Neural progenitor cell (in vitro differentiated cells): ENCODE results near the gene TBC1D3I. TPM values are rescaled to one million over a fixed set of nuclear protein-coding genes. Genes with fewer than 3 reads are reported as not detected.
"Not testable (repeated sequence)": the region's sequence is repeated elsewhere in the genome, so short reads cannot be mapped to it uniquely, and the experiment has no call there.

Source experiments
- DNase-seq: peaks from one replicate; pipeline ENCODE4 v3.0.0-alpha.2; 2016; ENCODE audit warnings: low spot score
- H2AFZ ChIP-seq: fragments of 200-600 bp; sonication (generic); replicated peaks from 2 replicates; pipeline ENCODE4 v1.6.1; 2016; ENCODE audit warnings: antibody characterized with exemption
- H3F3A ChIP-seq: fragments of 200-600 bp; sonication (generic); 2 replicates; pipeline ENCODE4 v1.6.1; 2016; ENCODE audit warnings: antibody characterized with exemption, low read depth
- H3K27ac ChIP-seq: fragments of 200-600 bp; sonication (generic); 2 replicates; pipeline ENCODE4 v1.5.1; 2016; ENCODE audit warnings: mild to moderate bottlenecking
- H3K27me3 ChIP-seq: fragments of 200-600 bp; sonication (generic); 2 replicates; pipeline ENCODE4 v1.6.1; 2016; ENCODE audit warnings: mild to moderate bottlenecking, moderate library complexity
- H3K36me3 ChIP-seq: fragments of 200-600 bp; sonication (generic); 2 replicates; pipeline ENCODE4 v1.5.1; 2016
- H3K4me1 ChIP-seq: fragments of 200-600 bp; sonication (generic); 2 replicates; pipeline ENCODE4 v1.6.1; 2016; ENCODE audit warnings: mixed run types
- H3K4me2 ChIP-seq: fragments of 200-600 bp; sonication (generic); 2 replicates; pipeline ENCODE4 v1.6.1; 2016
- H3K4me3 ChIP-seq: fragments of 200-600 bp; sonication (generic); 2 replicates; pipeline ENCODE4 v1.5.1; 2016
- H3K79me2 ChIP-seq: fragments of 200-600 bp; sonication (generic); 2 replicates; pipeline ENCODE4 v1.6.1; 2016; ENCODE audit warnings: low read depth
- H3K9ac ChIP-seq: fragments of 200-600 bp; sonication (generic); 2 replicates; pipeline ENCODE4 v1.6.1; 2016
- H3K9me3 ChIP-seq: fragments of 200-600 bp; sonication (generic); 2 replicates; pipeline ENCODE4 v1.5.1; 2016; ENCODE audit warnings: low read depth
- H4K20me1 ChIP-seq: fragments of 200-600 bp; sonication (generic); 2 replicates; pipeline ENCODE4 v1.6.1; 2016; ENCODE audit warnings: low read depth
- H3K27ac Mint-ChIP-seq: 3 replicates; pipeline ENCODE4 v1.8.0; 2021; ENCODE audit warnings: mixed read lengths
- H3K27me3 Mint-ChIP-seq: 2 replicates; pipeline ENCODE4 v1.8.0; 2022; ENCODE audit warnings: low read depth, mild to moderate bottlenecking, inconsistent platforms, moderate library complexity, mixed read lengths; ENCODE audit not compliant: insufficient read depth
- H3K36me3 Mint-ChIP-seq: 3 replicates; pipeline ENCODE4 v1.8.0; 2021; ENCODE audit warnings: mixed read lengths
- H3K4me1 Mint-ChIP-seq: 3 replicates; pipeline ENCODE4 v1.8.0; 2021; ENCODE audit warnings: mixed read lengths
- H3K4me3 Mint-ChIP-seq: 3 replicates; pipeline ENCODE4 v1.8.0; 2021; ENCODE audit warnings: mild to moderate bottlenecking, moderate library complexity, mixed read lengths
- H3K9me3 Mint-ChIP-seq: 3 replicates; pipeline ENCODE4 v1.8.0; 2020; ENCODE audit warnings: mixed read lengths
- total RNA-seq: library from RNA; depleted of rRNA; stranded (reverse); fragments of >200 nt; gene quantifications from 2 replicates; pipeline ENCODE4 v1.2.3, GENCODE V29; 2015; ENCODE audit warnings: low replicate concordance

TBC1D3I gene
- total RNA-seq: 0.22 TPM in 1 of 2 replicates, not detected in the other

DNA sequence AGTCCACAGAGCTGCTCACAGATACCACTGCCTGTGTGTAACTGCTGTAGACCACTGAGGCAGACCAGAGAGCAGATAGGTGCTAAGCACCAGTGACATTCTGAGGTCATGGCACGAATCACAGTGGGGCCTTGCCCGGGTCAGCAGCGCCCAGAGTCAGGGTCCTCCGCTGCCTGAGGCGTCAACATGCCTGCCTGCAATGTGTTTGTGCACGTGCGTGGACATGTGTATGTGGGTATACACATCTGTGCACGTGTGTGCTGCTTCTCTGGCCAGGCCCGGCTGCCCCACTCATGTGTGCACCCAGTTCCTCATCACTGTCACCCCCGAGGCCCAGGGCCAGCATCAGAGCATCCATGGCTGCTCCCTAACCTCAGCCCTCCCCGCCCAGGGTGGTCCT lies at the start of gene TBC1D3I:
Gene TBC1D3I (minus strand): TSS at position 101 of the 400 bp plus-strand sequence. CDS start 1,585 bp downstream, outside the sequence.
- H3K9ac ChIP-seq, H3K4me1 Mint-ChIP-seq, H3K36me3 ChIP-seq, H3K27ac ChIP-seq, H3K4me3 ChIP-seq, DNase-seq, H3K9me3 Mint-ChIP-seq, H3F3A ChIP-seq, H3K4me1 ChIP-seq, H3K27ac Mint-ChIP-seq, H3K9me3 ChIP-seq, H4K20me1 ChIP-seq, H3K4me3 Mint-ChIP-seq, H3K27me3 ChIP-seq, H3K36me3 Mint-ChIP-seq, H3K79me2 ChIP-seq, H2AFZ ChIP-seq, H3K27me3 Mint-ChIP-seq, H3K4me2 ChIP-seq: not testable (repeated sequence)

DNA sequence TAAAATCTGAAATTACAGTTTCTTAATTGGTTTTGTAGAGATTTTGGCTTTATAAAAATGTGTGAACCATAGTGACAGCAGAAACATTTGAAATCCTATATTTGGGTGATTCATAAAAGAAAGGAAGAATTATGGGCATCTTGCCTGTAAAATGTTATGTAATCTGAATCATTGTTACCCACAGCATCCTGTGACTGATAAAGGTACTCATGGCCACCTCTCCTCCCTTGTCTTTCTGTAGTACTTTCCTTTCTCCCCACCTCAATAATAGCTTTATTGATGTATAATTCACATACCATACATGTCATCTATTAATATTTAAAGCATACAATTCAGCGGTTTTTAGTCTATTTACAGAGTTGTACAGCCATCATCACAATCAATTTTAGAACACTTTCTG lies 30.8 kb upstream of the TBC1D3I start:
- H3K27ac ChIP-seq, H3K27ac Mint-ChIP-seq, H3K9ac ChIP-seq, H3K4me1 ChIP-seq, H3K9me3 ChIP-seq, H4K20me1 ChIP-seq, H3K27me3 ChIP-seq, H3K79me2 ChIP-seq, H3K4me3 Mint-ChIP-seq, H3K4me1 Mint-ChIP-seq, H3K36me3 ChIP-seq, H2AFZ ChIP-seq, H3K27me3 Mint-ChIP-seq, DNase-seq, H3K9me3 Mint-ChIP-seq, H3K36me3 Mint-ChIP-seq, H3K4me2 ChIP-seq, H3K4me3 ChIP-seq, H3F3A ChIP-seq: not testable (repeated sequence)

DNA sequence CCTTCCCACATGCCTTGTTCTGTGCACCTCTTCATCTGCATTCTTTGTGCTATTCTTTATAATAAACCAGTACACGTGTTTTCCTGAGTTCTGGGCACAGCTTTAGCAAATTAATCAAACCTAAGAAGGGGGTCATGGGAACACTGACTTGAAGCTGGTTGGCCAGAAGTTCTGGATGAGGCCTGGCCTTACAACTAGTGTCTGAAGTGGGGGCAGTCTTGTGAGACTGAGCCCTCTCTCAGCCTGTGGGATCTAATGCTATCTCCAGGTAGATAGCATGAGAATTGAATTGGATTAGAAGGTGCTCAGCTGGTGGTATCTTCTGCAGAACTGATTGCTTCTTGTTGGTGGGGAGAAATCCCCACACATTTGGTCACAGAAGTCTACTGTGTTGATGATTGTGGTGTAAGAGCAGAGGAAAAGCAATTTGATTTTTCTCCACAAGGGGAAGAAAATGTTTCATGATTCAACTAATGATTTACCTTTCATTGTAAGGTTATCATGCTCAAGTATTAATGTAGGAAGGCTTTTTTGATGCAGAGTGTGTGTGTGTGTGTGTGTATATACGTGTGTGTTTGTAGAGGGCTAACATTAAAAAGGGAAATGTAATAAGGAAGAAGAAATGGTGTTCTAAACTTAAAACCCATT lies 25.7 kb upstream of the TBC1D3I start:
- H3K4me1 ChIP-seq, H3K27me3 ChIP-seq, H3K4me1 Mint-ChIP-seq, H3K27ac Mint-ChIP-seq, H3K9me3 ChIP-seq, H3K36me3 Mint-ChIP-seq, H3K9ac ChIP-seq, H3K9me3 Mint-ChIP-seq, H3K79me2 ChIP-seq, H3F3A ChIP-seq, H3K27me3 Mint-ChIP-seq, H3K4me3 ChIP-seq, H3K36me3 ChIP-seq, H2AFZ ChIP-seq, H4K20me1 ChIP-seq, H3K4me3 Mint-ChIP-seq, H3K4me2 ChIP-seq, DNase-seq, H3K27ac ChIP-seq: not testable (repeated sequence)

DNA sequence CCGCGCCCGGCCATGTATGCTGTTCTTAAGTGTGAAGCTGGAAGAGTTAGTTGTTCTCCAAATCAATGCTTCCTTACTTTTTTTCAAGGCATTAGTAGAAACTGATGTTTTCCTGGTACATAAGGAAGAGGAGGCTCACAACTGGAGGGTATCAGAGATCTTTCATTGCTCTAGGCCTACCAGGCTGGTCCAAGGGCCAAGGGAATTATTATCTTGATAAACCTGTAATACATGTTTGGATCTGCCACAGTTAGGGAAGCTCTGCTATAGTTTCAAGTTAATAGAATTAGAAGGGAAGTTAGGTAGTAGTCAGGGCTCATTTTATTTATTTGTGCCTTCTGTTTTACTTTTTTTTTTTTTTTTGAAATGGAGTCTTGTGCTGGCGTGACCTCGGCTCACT lies 19.8 kb upstream of the TBC1D3I start:
- H3K36me3 Mint-ChIP-seq, H3F3A ChIP-seq, H3K9me3 ChIP-seq, H3K4me3 ChIP-seq, H3K9me3 Mint-ChIP-seq, H4K20me1 ChIP-seq, H3K79me2 ChIP-seq, H3K4me3 Mint-ChIP-seq, H2AFZ ChIP-seq, H3K4me1 Mint-ChIP-seq, H3K4me2 ChIP-seq, H3K27ac ChIP-seq, H3K36me3 ChIP-seq, H3K27ac Mint-ChIP-seq, H3K9ac ChIP-seq, DNase-seq, H3K27me3 Mint-ChIP-seq, H3K27me3 ChIP-seq, H3K4me1 ChIP-seq: not testable (repeated sequence)

GRCh38 chr17:36283256-36283655 lies 18.9 kb upstream of the TBC1D3I start:
- H3K27ac Mint-ChIP-seq, DNase-seq, H3K4me3 Mint-ChIP-seq, H3K27ac ChIP-seq, H3K27me3 ChIP-seq, H3K4me1 ChIP-seq, H3K9ac ChIP-seq, H3K79me2 ChIP-seq, H3K36me3 ChIP-seq, H3K4me3 ChIP-seq, H3K9me3 Mint-ChIP-seq, H2AFZ ChIP-seq, H3K36me3 Mint-ChIP-seq, H3K9me3 ChIP-seq, H3K4me1 Mint-ChIP-seq, H3K27me3 Mint-ChIP-seq, H3F3A ChIP-seq, H3K4me2 ChIP-seq, H4K20me1 ChIP-seq: not testable (repeated sequence)

DNA sequence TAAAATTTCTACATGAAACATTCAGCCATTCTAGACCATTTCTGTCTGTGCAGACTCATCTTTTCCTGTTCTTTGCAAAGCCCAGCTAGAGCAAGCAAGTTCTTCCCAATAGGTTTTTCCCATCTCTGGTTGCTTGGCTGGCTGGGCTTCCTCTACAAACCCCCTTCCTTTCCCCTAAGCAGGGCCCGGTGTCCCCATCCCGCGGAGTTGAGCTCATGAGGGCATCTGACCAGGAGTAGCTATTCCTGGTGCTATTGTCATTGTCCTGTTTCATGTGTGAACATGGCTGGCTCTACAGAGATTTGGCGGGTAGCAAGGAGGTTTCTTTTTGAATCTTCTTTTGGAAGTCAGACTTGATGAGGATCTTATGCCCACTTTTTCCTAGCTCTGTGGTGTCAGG lies 22.3 kb downstream of the TBC1D3I start:
- H3K4me1 Mint-ChIP-seq, H3K36me3 ChIP-seq: not testable (repeated sequence)

More for the DNA sequence above, 22.3 kb downstream of the TBC1D3I start:
- not testable (repeated sequence) for H3K9ac ChIP-seq, H3K9me3 ChIP-seq, H3K36me3 Mint-ChIP-seq, DNase-seq, H3K4me3 ChIP-seq, H3K4me1 ChIP-seq, H4K20me1 ChIP-seq, H3K27ac ChIP-seq, H2AFZ ChIP-seq, H3K9me3 Mint-ChIP-seq, H3K27ac Mint-ChIP-seq, H3K4me3 Mint-ChIP-seq, H3K27me3 ChIP-seq, H3F3A ChIP-seq, H3K4me2 ChIP-seq, H3K27me3 Mint-ChIP-seq, H3K79me2 ChIP-seq
